RWPE2 (cell line): ENCODE data around the gene GFOD1.
"Not testable (repeated sequence)": the region's sequence is repeated elsewhere in the genome, so short reads cannot be mapped to it uniquely, and the experiment has no call there.

Experiments
- ATAC-seq: fragments of 200-7000 bp; cut with Tn5 transposase; 3 replicates; pipeline ENCODE4 v1.9.1; 2021; ENCODE audit warnings: low read depth
- DNase-seq: peaks from one replicate; pipeline ENCODE4 v3.0.0-alpha.2; 2020; ENCODE audit warnings: low spot score
- H3K27ac ChIP-seq: fragments of 450-650 bp; 2 replicates; pipeline ENCODE4 v1.5.1; 2017; ENCODE audit warnings: mild to moderate bottlenecking; ENCODE audit not compliant: poor library complexity, severe bottlenecking
- H3K27me3 ChIP-seq: fragments of 250-450 bp; sonication (Bioruptor Pico); 2 replicates; pipeline ENCODE4 v1.5.1; 2021; ENCODE audit warnings: mild to moderate bottlenecking, moderate library complexity; ENCODE audit not compliant: insufficient read depth, poor library complexity, severe bottlenecking
- H3K36me3 ChIP-seq: fragments of 250-450 bp; sonication (Bioruptor Pico); 2 replicates; pipeline ENCODE4 v1.5.1; 2020; ENCODE audit warnings: low read depth, mild to moderate bottlenecking, moderate library complexity
- H3K4me1 ChIP-seq: fragments of 250-450 bp; sonication (Bioruptor Pico); 2 replicates; pipeline ENCODE4 v1.5.1; 2021; ENCODE audit warnings: mild to moderate bottlenecking, moderate library complexity; ENCODE audit not compliant: insufficient read depth, poor library complexity, severe bottlenecking
- H3K4me3 ChIP-seq: fragments of 250-450 bp; sonication (Bioruptor Pico); 2 replicates; pipeline ENCODE4 v1.5.1; 2021; ENCODE audit warnings: mild to moderate bottlenecking, moderate library complexity; ENCODE audit not compliant: severe bottlenecking
- H3K9me3 ChIP-seq: fragments of 250-450 bp; sonication (Bioruptor Pico); 2 replicates; pipeline ENCODE4 v1.5.1; 2021; ENCODE audit warnings: mild to moderate bottlenecking, moderate library complexity; ENCODE audit not compliant: severe bottlenecking
- CTCF ChIP-seq: fragments of 450-650 bp; IDR thresholded peaks from one replicate; pipeline ENCODE4 v1.5.1; 2017; ENCODE audit warnings: mild to moderate bottlenecking, moderate library complexity; ENCODE audit not compliant: poor library complexity, severe bottlenecking

GFOD1 gene

DNA sequence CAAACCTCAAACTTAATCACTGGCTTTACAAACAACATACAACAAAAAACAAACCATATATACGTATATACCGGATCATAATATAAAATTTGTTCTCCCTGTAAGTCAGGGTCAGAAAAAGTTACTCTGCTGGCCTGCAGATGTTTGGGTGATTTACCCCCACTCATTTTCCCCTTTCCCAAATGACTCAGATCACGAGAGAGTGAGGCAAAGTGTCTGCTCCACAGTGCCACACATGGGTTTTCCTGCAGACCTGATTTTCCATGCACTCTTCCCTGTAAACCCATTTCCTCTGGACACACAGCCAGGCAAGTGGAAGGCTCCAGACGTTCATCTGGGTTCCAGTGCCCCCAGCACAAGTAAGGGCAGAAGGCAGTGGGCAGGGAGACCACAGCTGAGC is 23.5 kb downstream of the GFOD1 start:
- Histone ChIP-seq H3K27me3 (no peaks in the 10 kb centered on the region), H3K4me3 (no peak overlapping the region), H3K36me3 (peaks cover 10% of the 10 kb centered on the region; the same call in 1 of the 2 replicates), H3K9me3 (no peaks in the 10 kb centered on the region), H3K4me1 (peaks cover 11% of the 10 kb centered on the region), H3K27ac (no peak overlapping the region)
- no peak for ATAC-seq
- TF ChIP-seq CTCF: no peak
- no peak for DNase-seq

DNA sequence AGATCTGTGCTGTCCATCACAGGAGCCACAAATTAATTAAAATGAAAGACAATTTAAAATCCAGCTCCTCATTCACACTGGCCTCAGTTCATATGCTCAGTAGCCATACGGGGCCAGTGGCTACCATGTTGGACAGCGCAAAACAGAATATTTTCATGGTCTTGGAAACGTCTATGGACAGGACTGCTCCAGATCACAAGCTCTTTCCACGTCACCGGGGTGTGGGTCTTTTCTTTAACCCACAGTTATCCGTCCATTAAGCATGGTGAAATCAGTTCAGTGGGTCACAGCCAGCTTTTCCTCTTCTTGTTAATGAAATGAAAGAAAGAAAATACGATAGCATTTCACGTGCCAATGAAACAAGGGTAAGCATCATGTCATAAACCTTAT is 24.1 kb downstream of the GFOD1 start:
- Histone ChIP-seq H3K9me3 (no peaks in the 10 kb centered on the region), H3K4me1 (peaks cover 11% of the 10 kb centered on the region), H3K27ac (no peak overlapping the region)

DNA sequence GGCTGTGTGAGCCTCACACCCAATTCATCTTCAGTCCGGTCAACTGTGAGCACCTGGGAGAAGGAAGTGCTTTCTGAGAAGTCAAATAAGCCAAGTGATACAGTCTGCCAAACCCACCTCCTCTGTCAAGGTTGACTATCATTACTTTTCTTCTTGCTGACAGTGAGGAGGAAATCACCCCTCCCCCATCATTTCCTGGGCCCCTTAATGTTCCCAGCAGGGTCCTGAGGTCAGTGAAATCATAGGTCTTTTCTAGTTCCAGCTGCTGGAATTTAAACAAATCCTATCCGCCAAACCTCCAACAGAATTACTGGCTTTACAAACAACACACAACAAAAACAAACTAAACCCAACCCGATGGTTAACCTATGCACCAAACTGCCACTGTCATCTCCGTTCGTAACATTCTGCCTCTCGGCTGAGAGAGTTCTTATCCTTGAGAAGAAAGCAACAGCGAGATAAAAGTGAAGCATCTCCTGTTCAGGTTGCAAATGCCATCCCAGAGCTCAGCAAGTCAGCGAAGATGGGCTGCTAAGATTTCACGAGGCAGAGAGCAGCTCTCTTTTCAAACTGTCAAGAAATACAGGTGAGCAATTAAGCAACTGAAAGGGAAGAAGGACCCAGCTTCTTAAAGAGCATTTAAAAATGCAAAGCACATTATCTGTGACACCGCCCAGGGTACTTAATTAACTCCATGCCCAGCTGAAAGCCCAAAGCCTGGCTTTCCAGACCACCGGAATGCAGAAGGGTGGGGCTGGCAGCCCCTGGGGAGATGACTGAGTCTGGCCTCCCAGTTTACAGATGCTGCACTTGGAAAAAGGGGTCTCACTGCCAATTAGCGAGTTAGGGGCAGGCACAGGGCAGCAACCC is 24.7 kb downstream of the GFOD1 start:
- no peak for TF ChIP-seq CTCF
- no peak overlapping the region for H3K27ac ChIP-seq

More for the DNA sequence above, 24.1 kb downstream of the GFOD1 start:
- no peak for TF ChIP-seq CTCF
- Histone ChIP-seq H3K36me3 (peaks cover 10% of the 10 kb centered on the region; the same call in 1 of the 2 replicates), H3K4me3 (no peak overlapping the region), H3K27me3 (no peaks in the 10 kb centered on the region)
- ATAC-seq (no peak), DNase-seq (no peak)

GRCh38 chr6:13461805-13462204 is 25.6 kb downstream of the GFOD1 start:
- H3K4me1 ChIP-seq: peaks cover 23% of the 10 kb centered on the region
- H3K27me3 ChIP-seq: no peaks in the 10 kb centered on the region
- no peak overlapping the region for H3K4me3 ChIP-seq
- ATAC-seq (no peak), DNase-seq (no peak)
- no peak for TF ChIP-seq CTCF
- no peaks in the 10 kb centered on the region for H3K9me3 ChIP-seq
- peaks cover 7% of the 10 kb centered on the region; the same call in 1 of the 2 replicates for H3K36me3 ChIP-seq
- no peak overlapping the region for H3K27ac ChIP-seq

More for the DNA sequence above, 24.7 kb downstream of the GFOD1 start:
- peaks cover 7% of the 10 kb centered on the region; the same call in 1 of the 2 replicates for H3K36me3 ChIP-seq
- ATAC-seq (no peak), DNase-seq (no peak)
- peaks cover 15% of the 10 kb centered on the region for H3K4me1 ChIP-seq
- H3K27me3 ChIP-seq: no peaks in the 10 kb centered on the region
- H3K4me3 ChIP-seq: no peak overlapping the region
- H3K9me3 ChIP-seq: no peaks in the 10 kb centered on the region

GRCh38 chr6:13461307-13461706 is 26.1 kb downstream of the GFOD1 start:
- Histone ChIP-seq H3K27ac (no peak overlapping the region), H3K9me3 (no peaks in the 10 kb centered on the region), H3K4me1 (peaks cover 23% of the 10 kb centered on the region), H3K36me3 (peaks cover 7% of the 10 kb centered on the region; the same call in 1 of the 2 replicates), H3K4me3 (no peak overlapping the region), H3K27me3 (no peaks in the 10 kb centered on the region)
- TF ChIP-seq CTCF: no peak
- ATAC-seq (no peak), DNase-seq (no peak)

- ATAC-seq, H3K27me3 ChIP-seq: not testable (repeated sequence)
- H3K4me1 ChIP-seq: peaks cover 14% of the 10 kb centered on the region
These were observed 27.1 kb downstream of the GFOD1 start for GRCh38 chr6:13460289-13460688.

More at GRCh38 chr6:13460289-13460688, 27.1 kb downstream of the GFOD1 start:
- not testable (repeated sequence) for H3K27ac ChIP-seq, DNase-seq, H3K4me3 ChIP-seq, H3K36me3 ChIP-seq, H3K9me3 ChIP-seq
